ENCODE measurements around the gene RHCG.

RHCG gene

DNA sequence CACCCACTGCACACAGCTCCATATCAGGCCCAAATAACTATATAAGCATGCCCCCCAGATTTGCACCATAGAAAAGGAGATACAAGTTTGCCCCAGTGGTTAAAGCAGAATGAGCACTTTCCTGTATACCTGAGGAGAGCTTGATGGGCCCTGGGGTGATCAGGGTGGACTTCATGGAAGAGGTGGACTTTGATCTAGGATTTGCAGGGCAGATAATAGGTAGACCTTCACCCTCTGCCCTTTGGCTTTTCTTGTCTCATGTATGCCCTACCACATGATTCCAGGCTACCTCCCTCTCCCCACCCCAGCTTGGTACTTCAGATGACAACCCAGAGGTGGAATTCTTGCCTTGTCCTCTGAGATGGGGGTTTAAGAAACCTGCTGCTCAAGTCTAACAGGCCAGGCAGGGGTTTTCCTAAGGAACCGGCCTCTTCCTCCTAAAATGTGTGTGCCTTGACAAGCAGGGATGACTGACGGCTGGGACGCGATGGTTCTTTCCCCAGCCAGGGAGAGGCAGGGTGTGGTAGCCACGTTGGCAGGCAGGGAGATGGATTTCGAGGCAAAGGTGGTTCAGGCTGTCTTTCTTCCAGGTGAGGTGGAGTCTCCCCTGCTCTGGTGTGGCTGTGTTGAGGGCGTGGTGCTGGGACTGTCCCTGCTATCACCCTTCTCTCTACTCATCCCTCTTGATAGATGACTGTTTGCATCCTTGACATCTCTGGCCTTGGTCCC lies 6.6 kb upstream of the RHCG start:
- no peak for DNase-seq

DNA sequence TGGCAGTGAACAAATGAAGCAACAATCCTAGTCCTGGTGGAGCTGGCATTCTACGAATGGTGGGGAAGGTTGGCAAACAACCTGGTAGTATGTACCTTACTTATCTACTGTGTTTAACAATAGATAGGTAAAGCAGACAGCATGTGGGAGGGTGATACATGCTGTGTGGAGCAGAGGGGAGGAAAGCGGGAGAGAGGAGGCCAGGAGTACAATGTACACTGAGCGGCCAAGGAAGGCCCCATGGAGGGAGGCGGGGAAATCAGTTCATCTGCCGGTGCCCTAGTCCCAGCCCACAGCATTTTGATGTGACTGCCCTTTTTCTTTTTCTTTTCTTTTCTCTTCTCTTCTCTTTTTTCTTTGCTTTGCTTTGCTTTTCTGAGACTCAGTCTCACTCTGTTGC lies 5.3 kb upstream of the RHCG start:
- DNase-seq: no peak

DNA sequence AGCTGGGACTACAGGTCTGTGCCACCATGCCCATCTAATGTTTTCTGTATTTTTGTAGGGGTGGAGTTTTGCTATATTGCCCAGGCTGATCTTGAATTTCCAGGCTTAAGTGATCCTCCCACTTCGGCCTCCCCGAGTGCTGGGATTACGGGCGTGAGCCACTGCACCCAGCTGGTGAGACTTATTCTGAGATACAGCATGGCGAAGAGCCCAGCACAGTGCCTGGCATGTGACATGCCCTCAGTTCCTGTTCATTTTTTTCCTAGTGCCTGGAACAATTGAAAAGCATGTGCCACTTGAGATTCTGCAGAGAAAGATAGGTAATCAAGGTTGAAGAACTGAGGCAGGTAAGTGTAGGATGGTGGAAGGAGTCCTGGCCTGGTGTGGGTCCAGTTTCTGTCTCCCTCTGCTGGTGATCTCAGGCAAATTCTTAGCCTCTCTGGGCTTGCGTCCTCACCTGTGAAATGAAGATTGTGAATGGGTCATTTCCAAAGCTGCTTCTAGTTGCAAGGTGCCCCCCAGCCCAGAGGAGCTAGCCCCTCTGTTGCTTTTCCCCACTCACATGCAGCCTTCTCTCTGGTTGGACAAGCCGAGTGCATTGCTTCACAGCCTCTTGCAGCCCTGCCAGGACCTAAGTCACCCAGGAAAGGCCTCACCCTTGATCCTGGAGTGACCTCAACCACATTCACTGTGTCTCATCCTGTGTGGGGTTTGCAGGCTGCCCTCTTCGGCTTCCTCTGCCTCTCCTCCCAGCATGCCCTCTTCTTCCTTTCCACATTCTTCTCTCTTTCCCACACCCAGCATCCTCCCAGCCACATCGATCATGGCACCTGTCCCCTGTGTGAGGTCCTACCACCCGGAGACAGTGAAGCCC lies 4.3 kb upstream of the RHCG start:
- no peak for DNase-seq

DNA sequence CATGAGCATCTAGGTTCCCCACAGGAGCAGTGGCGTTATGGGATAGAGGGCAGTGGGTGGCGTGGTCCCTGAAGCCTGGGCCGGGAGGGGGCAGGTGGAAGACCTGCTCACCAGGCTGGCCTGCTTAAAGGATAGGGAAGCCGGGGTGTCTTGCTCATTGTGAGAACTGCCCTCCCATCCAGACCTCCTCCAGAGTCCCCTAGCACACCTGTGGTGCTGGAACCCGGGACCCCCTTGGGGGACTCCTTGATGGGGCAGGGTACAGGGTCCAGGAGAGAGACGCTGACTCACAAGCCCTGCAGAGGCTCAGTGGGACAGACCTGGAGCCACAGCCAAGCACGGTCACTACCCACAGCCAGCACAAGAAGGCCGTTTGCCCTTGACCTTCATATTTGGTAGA lies 2.8 kb upstream of the RHCG start:
- no peak for DNase-seq

DNA sequence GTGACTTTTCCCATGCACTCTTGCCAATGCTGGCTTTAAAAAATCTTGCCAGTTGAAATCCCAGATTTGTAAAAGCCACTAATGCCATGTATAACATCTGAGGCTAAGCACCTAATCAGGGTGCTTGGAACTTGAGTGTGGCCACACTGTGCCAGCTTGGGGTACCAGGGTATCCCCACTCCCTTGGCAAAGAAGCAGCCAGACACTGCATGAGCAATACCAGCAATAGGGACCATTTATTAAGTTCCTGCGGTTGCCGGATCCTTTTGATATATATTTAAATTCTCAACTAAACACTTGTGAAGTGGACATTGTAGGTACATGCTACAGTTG lies 2.2 kb upstream of the RHCG start:
- DNase-seq: no peak

DNA sequence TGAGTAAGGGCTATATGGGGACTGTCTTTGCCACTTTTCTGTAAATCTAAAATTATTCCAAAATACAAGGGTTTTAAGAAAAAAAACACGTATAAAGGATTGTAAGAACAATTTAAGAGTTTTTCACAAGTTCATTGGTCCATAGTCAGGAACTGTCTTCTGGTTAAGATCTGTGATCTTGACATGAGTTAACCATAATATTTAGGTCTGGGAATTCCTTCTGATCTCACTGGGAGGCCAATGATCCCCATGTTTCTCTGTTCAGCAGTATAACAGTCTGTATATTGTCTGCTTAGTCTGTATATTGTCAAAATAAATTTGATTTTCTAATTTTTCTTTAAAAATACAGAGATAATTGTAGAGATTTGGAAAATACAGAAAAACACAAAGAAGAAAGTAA lies 848 bp upstream of the RHCG start:
- no peak for DNase-seq

DNA sequence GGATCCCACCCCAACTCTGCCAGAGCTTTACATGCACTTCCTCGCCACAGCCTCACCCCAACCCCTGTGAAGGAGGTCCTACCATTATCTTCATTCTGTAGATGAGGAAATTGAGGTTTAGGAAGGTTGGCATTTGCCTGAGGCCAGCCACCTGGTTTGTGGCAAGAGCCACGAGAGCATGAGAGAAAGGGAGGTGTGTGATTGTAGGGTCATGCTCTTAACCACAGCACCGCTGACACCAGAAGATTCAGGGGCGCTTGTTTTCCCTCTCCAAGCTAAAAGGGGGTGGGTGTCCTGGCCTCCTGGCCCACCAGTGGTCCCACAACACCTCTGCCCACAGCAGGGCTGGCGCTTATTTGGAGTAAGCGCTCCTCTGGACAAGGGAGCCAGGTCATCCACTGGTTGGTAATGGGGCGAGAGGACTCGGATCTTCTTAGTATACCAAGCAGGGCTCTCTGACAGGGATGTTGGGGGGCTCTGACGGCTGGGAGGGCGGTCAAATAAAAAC lies 691 bp downstream of the RHCG start:
- DNase-seq: no peak

DNA sequence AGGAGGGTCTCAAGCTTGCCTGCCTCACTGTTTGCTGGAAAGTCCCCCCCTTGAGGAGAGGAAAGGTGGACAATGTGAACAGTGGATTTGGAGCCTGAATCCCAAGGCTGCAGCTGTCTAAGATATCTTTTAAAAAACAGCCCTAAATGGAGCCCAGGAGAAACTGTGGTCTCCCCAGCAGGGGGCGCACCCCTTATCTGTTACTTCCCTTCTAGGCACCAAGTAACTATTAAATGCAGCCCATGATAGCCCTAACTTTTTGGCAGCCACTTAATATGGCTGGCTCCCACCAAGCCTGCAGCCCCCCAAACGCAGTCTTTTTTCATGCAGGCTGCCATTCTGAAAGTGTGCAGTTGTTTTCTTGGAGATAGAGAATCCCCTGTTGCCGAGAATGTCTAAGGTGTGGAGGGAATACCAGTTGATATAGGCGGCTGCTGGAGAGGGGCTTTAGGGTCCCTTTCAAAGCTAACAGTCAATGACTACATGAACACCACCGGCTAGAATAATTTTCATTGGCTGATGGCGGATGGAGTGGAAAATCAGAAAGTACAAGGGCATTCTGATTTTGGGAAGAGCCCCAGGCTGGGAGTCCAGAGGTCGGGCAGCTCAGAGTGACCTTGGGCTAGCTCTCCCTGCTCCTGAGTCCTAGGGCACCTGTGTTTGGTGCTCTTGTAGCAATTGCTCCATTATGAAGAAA lies 1.3 kb downstream of the RHCG start:
- no peak for DNase-seq

DNA sequence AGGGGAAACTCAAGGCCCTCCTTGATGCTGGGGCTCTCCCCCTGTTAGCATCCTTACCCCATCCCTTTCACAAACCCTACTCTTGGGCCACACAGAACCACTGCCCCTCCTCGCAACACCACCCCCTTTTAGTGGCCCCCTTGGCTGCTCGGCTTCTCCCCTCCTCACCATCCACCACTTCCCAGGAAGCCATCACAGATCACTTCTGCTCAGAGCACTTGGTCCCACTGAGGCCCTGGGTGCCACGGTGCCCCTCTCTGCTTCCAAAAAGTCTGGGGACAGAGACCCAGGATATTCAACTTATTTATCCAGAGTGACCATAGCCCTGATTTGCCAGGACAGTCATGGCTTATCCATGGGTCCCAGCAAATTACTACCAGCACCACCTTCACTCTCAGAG lies 2.4 kb downstream of the RHCG start:
- DNase-seq: no peak

DNA sequence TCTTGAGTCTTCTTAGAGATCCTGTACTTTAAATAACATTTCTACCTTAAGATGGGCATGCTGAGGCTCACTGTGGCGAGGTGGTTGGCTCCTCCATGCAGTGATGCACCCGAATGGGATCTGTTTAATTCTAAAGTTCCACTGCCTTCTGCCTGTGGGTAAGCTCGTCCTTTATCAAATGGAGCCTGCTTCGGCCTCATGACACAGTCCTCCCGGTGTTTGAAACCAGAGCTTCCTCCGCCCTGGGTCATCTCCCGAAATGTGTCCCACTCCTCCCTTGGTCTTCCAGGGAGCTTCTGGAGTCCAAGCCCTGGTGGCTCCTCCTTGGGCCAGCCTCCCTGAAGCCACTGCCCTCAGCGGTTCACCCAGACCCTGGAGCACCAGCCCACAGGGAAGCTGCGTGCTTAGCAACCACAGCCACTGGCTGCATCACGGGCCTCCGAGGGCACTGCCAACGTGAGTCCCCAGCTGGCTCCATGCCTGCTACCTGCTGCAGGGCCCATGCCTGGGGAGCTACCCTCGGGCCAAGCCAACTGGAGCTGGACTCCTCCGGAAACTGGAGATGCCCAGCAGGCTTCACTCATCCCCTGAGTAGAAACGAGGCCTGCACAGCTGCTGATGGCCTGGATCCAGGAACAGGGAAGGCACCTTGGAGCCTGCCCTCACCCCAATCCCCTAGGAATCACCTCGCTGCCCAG lies 3.3 kb downstream of the RHCG start:
- no peak for DNase-seq

DNA sequence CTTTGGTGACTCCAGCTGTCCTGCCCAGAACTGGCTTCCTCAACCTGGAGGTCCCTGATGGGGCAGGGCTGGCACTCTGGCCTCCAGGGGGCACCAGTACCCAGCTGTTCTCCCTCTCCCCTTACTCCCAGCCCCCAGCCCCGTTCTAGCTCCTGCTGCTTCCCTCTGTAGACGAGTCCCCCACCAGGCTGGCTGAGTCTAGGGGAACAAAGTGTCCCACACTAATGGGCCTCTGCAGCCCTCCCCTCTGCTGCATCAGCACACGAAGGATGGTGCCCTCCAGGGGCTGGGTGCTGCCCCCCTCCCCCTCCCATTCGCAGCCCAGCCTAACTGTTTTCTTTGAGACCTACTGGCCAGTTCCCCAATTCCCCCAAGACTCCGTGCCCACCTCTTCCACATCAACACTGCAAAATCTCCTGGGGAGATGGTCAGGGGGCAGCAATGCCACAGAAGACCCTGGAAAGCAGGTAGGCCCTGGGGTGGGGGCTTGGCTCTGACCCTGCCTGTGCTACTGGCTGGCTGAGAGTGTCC lies 4.2 kb downstream of the RHCG start:
- no peak for DNase-seq

DNA sequence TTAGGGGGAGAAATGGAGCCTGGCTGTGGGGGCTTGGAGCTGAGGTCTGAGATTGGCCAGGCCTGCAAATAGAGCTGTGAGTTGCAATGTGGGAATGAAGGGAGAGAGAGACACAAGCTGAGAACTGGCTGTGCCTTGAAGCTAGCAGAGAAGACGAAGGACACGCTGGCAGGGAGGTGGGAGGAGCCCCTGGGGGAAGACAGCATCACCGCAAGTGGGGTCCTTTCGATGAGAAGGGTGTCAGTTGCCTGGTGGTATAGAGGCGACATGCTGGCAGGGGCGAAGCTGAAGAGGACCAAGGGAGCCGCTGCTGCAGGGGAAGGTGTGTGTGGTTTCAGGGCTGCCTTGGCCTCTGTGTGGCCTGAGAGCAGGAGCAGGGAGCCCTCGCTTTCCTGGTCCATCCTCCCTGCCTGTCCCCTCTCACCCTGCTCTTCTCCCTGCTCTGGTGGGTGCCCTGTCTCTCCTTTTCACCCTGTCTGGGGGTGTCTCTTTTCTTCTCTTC lies 5.5 kb downstream of the RHCG start:
- no peak for DNase-seq

DNA sequence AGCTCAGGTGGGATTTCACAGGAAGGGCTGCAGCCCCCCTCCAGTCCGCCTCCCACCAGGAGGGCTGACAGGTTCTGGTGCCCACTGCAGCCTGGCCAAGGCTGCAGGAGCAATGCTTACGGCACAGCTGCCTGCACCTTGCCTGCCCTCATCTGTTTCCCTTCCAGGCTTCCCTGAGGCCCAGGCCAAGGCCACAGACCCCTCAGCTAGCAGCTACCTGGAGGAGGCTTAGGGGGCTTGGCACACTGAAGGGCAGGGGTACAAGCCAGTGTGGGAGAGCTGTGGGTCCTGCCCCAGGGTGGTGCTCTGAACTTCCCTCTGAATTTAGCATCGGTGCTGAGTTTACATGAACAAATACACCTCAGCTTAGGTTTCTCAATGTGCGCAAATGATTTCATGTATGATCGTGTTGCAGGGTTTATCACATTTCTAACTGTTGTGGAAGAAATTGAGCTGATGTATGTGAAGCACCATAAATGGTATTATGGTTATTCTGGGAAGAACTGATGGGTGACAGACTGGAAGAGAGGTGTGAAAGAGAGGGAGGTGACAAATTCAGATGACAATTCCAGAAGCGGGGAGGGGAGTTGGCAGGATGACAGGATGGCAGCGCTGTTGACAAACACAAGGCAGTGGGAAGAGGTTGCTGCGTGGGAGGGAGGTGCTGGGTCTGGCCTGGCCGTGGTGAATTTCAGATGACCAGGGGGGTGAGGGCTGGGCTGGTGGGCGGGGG lies 6.1 kb downstream of the RHCG start:
- no peak for DNase-seq

DNA sequence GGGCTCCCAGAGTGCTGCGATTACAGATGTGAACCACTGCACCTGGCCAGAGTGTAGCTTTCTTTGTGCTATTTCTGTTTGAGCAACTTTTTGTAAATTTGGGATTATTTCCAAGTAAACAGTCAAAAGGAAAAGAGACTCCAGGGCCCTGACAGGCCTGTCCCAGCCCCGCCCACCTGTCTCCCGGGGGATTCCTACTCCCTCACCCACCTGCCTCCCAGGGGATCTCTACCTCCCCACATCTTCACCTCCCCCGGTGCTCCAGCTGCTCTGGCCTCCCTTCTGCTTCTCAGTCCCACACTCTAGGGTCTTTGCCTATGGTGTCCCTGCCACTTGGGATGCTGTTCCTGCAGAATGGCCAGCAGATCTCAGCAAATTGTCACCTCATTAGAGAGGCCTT lies 7.0 kb downstream of the RHCG start:
- DNase-seq: no peak

DNA sequence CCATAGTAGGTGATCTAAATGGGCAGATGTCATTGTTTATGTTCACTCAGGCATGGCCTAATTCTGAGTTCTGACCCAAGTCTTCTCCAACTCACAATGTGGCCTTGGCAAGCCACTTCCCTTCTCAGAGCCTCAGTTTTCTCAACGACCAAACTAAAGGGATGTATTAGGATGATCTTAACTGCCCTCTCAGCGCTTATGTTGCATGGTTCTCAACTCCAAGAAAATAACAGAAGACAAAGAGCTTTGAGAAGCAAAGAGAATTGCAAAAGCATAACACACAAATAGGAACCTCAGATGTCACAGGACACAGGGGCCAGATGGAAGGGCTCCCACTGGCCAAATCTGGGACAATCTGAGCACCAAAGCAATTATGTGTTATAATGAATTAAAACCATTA lies 8.6 kb downstream of the RHCG start:
- no peak for DNase-seq

DNA sequence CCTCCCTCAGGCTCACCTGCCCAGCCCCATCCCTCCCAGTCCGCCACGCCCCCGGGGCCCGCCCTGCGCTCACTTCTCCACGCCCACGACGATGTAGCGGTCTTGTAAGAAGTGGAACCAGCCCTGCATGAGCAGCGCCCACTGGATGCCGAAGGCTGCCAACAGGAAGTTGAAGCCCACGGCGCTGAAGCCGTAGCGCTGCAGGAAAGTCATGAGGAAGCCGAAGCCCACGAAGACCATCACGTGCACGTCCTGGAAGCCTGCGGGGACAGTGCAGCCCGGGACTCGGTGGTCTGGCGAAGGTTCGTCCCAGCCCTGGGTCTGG lies 9.7 kb downstream of the RHCG start:
- DNase-seq: no peak

DNA sequence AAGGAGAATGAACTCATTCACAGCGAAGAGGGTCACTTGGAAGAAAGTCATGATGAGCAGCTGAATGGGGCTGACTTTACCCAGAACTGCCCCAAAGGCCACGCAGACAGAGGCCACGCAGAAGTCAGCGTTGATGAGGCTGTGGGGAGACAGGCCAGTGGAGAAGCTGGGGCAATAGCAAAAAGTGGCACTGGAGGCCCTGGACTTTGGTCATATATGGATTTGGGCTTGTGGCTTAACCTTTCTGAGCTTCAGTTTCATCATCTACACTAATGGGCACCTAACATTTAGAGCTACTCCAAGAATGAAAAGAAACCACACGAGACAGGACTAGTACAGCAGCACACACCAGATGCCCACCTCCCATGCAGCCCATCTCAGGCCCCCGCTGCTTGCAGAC lies 13.3 kb downstream of the RHCG start:
- DNase-seq: no peak

DNA sequence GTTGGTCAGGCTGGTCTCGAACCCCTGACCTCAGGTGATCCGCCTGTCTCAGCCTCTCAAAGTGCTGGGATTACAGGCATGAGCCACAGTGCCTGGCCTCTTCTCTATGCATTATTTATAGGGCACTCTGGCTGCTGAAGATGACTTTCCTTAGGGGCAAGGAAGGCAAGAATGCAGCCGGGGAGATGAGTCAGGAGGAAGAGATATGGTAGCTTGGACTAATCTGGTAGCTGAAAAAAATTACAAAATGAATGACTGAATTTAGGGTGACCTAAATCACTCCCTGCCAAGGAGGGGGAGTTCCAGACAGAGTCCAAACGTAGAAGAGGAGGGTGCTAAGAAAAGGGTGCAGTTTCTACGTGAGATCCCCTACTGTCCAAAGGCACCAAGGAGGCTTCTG lies 14.2 kb downstream of the RHCG start:
- DNase-seq: no peak

DNA sequence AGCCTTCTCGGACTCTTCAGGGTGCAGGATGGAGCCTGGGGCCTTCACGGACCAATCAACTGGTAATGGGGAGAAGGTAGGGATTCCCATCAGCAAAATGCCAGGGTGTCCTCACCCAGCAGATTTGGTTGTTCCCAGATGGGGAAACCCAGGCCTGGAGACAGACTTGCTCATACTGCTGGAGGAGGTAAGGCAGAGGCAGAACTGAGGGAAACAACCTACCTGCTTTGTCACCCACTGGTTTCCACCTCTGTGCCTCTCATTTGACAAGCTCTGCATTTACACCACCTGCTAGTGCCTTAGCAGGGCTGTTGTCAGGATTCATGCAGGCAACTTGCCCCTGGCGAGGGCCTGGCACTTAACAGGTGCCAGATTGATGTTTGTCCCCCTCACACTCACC lies 15.9 kb downstream of the RHCG start:
- DNase-seq: no peak

DNA sequence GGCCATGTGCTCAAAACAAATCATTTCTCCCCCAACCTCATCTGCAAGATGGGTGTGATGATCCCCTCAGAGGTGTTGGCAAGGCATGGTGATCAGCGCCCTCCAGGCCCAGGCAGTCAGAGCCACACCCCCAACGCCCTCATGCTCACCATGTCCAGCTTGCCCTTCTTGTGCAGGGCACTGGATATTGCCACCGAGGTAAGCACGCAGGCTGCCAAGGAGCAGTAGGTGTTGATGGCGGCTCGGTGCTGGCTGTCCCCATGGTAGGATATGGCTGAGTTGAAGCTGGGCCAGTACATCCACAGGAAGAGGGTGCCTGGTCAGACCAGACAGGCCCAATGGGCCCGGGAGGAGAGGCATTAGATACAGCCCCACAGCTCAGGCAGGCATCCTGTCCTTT lies 17.2 kb downstream of the RHCG start:
- DNase-seq: no peak

DNA sequence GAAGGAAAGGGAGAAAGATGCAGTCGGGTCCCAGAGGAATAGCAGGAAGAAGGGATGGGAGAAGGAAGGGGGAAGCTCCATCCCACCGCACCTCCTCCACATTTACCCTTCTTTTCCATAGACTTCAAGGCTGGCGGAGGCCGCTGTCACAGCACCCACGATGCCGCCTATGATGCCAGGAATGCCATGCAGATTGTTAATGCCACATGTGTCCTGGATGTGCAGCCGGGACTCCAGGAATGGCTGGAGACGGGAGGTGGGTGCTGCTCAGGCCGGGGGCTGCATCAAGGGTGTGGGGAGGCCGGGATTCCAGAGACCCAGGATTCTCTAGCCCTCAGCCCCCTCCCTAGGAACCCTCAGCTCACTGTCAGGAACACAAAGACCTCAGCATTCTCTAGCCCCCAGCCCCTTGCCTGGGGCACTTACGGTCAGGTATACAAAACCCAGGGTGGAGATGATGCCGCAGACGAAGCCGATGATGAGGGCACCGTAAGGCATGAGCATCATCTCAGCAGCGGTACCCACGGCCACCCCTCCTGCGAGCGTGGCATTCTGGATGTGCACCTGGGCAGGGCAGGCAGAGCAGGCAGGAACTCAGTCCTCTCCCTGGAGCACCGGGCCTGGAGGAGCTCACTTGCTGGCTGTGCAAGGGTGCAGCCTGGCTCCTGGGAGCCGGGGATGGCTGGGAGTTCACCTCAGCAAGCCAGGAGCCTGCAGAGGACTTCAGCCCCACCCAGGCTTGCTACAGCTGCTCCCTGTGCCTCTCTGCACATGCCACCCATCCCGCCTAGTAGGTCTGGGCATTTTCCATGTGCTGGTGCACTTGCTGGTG lies 18.8 kb downstream of the RHCG start:
- no peak for DNase-seq
